ENCODE results near the gene LCE4A. TPM values are rescaled to one million over a fixed set of nuclear protein-coding genes. Genes with fewer than 3 reads are reported as not detected.
"Not testable (repeated sequence)": the region's sequence is repeated elsewhere in the genome, so short reads cannot be mapped to it uniquely, and the experiment has no call there.

The LCE4A gene
- polyA plus RNA-seq (2013), result not detected

DNA sequence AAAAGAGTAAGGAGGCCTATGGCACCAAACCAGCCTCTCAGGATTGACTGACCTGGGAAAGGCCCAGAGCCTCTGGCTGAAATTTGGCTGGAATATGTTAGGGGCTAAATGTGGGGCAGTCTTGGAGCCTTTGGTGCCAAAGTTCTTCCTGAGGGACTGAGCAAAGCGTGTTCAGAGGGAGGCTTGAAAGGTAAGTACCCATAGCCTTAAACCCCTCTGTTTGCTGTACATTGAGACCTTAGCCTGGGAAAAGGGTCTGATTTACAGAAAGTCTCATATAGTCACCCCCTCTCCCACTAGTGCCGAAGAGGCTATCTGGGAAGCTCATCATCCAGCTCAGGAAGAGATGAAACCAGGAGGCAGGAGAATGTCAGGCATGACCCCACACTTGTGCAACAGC lies at the start of gene LCE4A:
TSS of gene LCE4A (plus strand) at position 301 of the 400 bp plus-strand sequence. CDS start 916 bp downstream, outside the sequence.
- Histone ChIP-seq H3K4me1 (ENCODE audit: control extremely low read depth in 1 of 4, control insufficient read depth in 4 of 4, insufficient read depth in 4 of 4, low read length in 3 of 4) (no peaks in the 10 kb centered on the region), H3K4me3 (ENCODE audit: control insufficient read depth in 1 of 7, extremely low read depth in 1 of 7, insufficient read depth in 4 of 7, low read depth in 2 of 7, low read length in 6 of 7) (no peak within 1 kb of the TSS), H3K9me3 (ENCODE audit: control extremely low read depth in 1 of 5, control insufficient read depth in 4 of 5, insufficient read depth in 2 of 5, low read depth in 1 of 5, low read length in 4 of 5) (no peaks in the 10 kb centered on the region), H3K27me3 (replicated peaks in 2 of 5; ENCODE audit: control insufficient read depth in 4 of 5, insufficient read depth in 5 of 5, low read length in 4 of 5) (peaks cover 0 to 2% (median 2%) of the 10 kb centered on the region in 5 experiments), H3K27ac (ENCODE audit: insufficient read depth in 1 of 2, low read depth in 1 of 2, low read length in 2 of 2, poor library complexity in 1 of 2, severe bottlenecking in 2 of 2) (no peak within 1 kb of the TSS), H3K36me3 (ENCODE audit: control insufficient read depth in 4 of 4, insufficient read depth in 4 of 4, low read length in 3 of 4) (no peaks in the 10 kb centered on the region)
- no peak for DNase-seq
- CTCF ChIA-PET, result no interaction called here
- 100% methylated on average over 1 of the region's 2 CpGs for WGBS (ENCODE audit: insufficient coverage)
- POLR2A ChIA-PET, result no interaction called here

GRCh38 chr1:152658649-152659048 lies 49.3 kb upstream of the LCE4A start:
- CTCF ChIA-PET, result no interaction called here

DNA sequence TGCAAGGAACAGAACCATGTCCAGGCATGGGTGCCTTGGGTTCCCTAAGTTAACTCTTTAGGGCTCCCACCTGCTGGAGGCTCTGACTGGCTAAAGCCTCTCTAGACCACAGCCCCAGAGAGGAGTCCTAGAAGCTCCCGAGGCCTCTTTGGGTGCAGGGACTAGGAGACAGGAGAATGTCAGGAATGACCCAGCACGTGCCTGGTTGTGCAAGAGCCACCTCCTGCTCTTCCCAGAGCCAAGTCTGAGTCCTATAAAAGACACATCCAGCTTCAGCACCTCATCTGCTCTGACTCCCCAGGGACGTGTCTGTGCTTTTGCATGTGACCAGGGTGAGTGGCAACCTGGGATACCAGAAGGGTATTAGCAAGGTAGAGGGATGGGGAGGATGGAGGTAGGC lies 44.9 kb upstream of the LCE4A start, which contains the start of gene LCE2D:
TSS of gene LCE2D (plus strand) at position 283 of the 400 bp plus-strand sequence. CDS start 726 bp downstream, outside the sequence.
- no peaks in the 10 kb centered on the region for H3K4me1 ChIP-seq (ENCODE audit: control extremely low read depth in 1 of 4, control insufficient read depth in 4 of 4, insufficient read depth in 4 of 4, low read length in 3 of 4)
- H3K27me3 ChIP-seq (replicated peaks in 2 of 5; ENCODE audit: control insufficient read depth in 4 of 5, insufficient read depth in 5 of 5, low read length in 4 of 5), result peaks cover 0 to 12% (median 4%) of the 10 kb centered on the region in 5 experiments
- POLR2A ChIA-PET, result no interaction called here
- no peaks in the 10 kb centered on the region for H3K9me3 ChIP-seq (ENCODE audit: control extremely low read depth in 1 of 5, control insufficient read depth in 4 of 5, insufficient read depth in 2 of 5, low read depth in 1 of 5, low read length in 4 of 5)
- no peaks in the 10 kb centered on the region for H3K36me3 ChIP-seq (ENCODE audit: control insufficient read depth in 4 of 4, insufficient read depth in 4 of 4, low read length in 3 of 4)
- no peak within 1 kb of the TSS for H3K27ac ChIP-seq (ENCODE audit: insufficient read depth in 1 of 2, low read depth in 1 of 2, low read length in 2 of 2, poor library complexity in 1 of 2, severe bottlenecking in 2 of 2)
- no peak for DNase-seq
- 81% methylated on average over 2 of the region's 3 CpGs for WGBS (ENCODE audit: insufficient coverage)
- no peak within 1 kb of the TSS for H3K4me3 ChIP-seq (ENCODE audit: control insufficient read depth in 1 of 7, extremely low read depth in 1 of 7, insufficient read depth in 4 of 7, low read depth in 2 of 7, low read length in 6 of 7)
- CTCF ChIA-PET, result no interaction called here

More at GRCh38 chr1:152658649-152659048, 49.3 kb upstream of the LCE4A start:
- POLR2A ChIA-PET, result no interaction called here
- no peak for DNase-seq
- H3K27ac ChIP-seq (ENCODE audit: insufficient read depth in 1 of 2, low read depth in 1 of 2, low read length in 2 of 2, poor library complexity in 1 of 2, severe bottlenecking in 2 of 2), result no peak overlapping the region
- no peaks in the 10 kb centered on the region for H3K4me1 ChIP-seq (ENCODE audit: control extremely low read depth in 1 of 4, control insufficient read depth in 4 of 4, insufficient read depth in 4 of 4, low read length in 3 of 4)
- H3K9me3 ChIP-seq (ENCODE audit: control extremely low read depth in 1 of 5, control insufficient read depth in 4 of 5, insufficient read depth in 2 of 5, low read depth in 1 of 5, low read length in 4 of 5), result no peaks in the 10 kb centered on the region
- 100% methylated on average over 2 of the region's 3 CpGs for WGBS (ENCODE audit: insufficient coverage)
- peaks cover 0 to 9% (median 4%) of the 10 kb centered on the region in 5 experiments for H3K27me3 ChIP-seq (replicated peaks in 2 of 5; ENCODE audit: control insufficient read depth in 4 of 5, insufficient read depth in 5 of 5, low read length in 4 of 5)
- no peaks in the 10 kb centered on the region for H3K36me3 ChIP-seq (ENCODE audit: control insufficient read depth in 4 of 4, insufficient read depth in 4 of 4, low read length in 3 of 4)
- no peak overlapping the region for H3K4me3 ChIP-seq (ENCODE audit: control insufficient read depth in 1 of 7, extremely low read depth in 1 of 7, insufficient read depth in 4 of 7, low read depth in 2 of 7, low read length in 6 of 7)

GRCh38 chr1:152666171-152666570 lies 41.8 kb upstream of the LCE4A start:
- CTCF ChIA-PET; H3K9me3 ChIP-seq (ENCODE audit: control extremely low read depth in 1 of 5, control insufficient read depth in 4 of 5, insufficient read depth in 2 of 5, low read depth in 1 of 5, low read length in 4 of 5); DNase-seq; H3K36me3 ChIP-seq (ENCODE audit: control insufficient read depth in 4 of 4, insufficient read depth in 4 of 4, low read length in 3 of 4); H3K27ac ChIP-seq (ENCODE audit: insufficient read depth in 1 of 2, low read depth in 1 of 2, low read length in 2 of 2, poor library complexity in 1 of 2, severe bottlenecking in 2 of 2); H3K4me3 ChIP-seq (ENCODE audit: control insufficient read depth in 1 of 7, extremely low read depth in 1 of 7, insufficient read depth in 4 of 7, low read depth in 2 of 7, low read length in 6 of 7); POLR2A ChIA-PET; H3K4me1 ChIP-seq (ENCODE audit: control extremely low read depth in 1 of 4, control insufficient read depth in 4 of 4, insufficient read depth in 4 of 4, low read length in 3 of 4): not testable (repeated sequence)
- peaks cover 0 to 12% (median 5%) of the 10 kb centered on the region in 5 experiments for H3K27me3 ChIP-seq (replicated peaks in 2 of 5; ENCODE audit: control insufficient read depth in 4 of 5, insufficient read depth in 5 of 5, low read length in 4 of 5)
- WGBS (ENCODE audit: insufficient coverage), result no CpG with 5 or more reads among the region's 1 CpG

GRCh38 chr1:152667648-152668047 lies 40.3 kb upstream of the LCE4A start:
- no peaks in the 10 kb centered on the region for H3K4me1 ChIP-seq (ENCODE audit: control extremely low read depth in 1 of 4, control insufficient read depth in 4 of 4, insufficient read depth in 4 of 4, low read length in 3 of 4)
- no peak overlapping the region for H3K27ac ChIP-seq (ENCODE audit: insufficient read depth in 1 of 2, low read depth in 1 of 2, low read length in 2 of 2, poor library complexity in 1 of 2, severe bottlenecking in 2 of 2)
- ChIA-PET POLR2A (no interaction called here), CTCF (interaction anchor here (1.4 kb wide), 1 partner anchor 13 kb away, joined by 3 read pairs; no protein-coding TSS in a partner anchor)
- no peak overlapping the region for H3K4me3 ChIP-seq (ENCODE audit: control insufficient read depth in 1 of 7, extremely low read depth in 1 of 7, insufficient read depth in 4 of 7, low read depth in 2 of 7, low read length in 6 of 7)
- peaks cover 0 to 12% (median 7%) of the 10 kb centered on the region in 5 experiments for H3K27me3 ChIP-seq (replicated peaks in 2 of 5; ENCODE audit: control insufficient read depth in 4 of 5, insufficient read depth in 5 of 5, low read length in 4 of 5)
- H3K9me3 ChIP-seq (ENCODE audit: control extremely low read depth in 1 of 5, control insufficient read depth in 4 of 5, insufficient read depth in 2 of 5, low read depth in 1 of 5, low read length in 4 of 5), result no peaks in the 10 kb centered on the region
- 81% methylated on average over 5 of the region's 5 CpGs for WGBS (ENCODE audit: insufficient coverage)
- no peak for DNase-seq
- H3K36me3 ChIP-seq (ENCODE audit: control insufficient read depth in 4 of 4, insufficient read depth in 4 of 4, low read length in 3 of 4), result no peaks in the 10 kb centered on the region

DNA sequence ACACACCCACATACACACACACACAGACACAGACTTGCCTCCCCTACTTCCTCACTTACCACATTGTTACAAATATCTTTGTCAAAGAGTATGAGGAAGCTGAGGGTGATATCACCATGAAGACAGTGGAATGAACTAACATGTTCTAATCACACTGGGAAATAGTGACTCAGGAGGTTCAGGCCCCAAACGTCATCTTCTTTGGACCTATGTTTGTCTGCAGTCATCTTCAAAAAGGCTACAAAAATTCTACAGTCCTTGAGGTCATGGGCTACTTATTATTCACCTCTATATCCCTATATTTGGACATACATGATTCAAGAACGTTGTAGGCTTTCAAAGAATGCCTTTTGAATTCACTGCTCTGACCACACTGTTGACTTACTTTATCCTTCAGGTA lies 34.9 kb upstream of the LCE4A start:
- POLR2A ChIA-PET, result no interaction called here

GRCh38 chr1:152674983-152675382 lies 33.0 kb upstream of the LCE4A start, which contains the start of gene LCE2C:
Gene LCE2C (plus strand): TSS chr1:152675279. CDS start chr1:152676016, 737 bp downstream.
- H3K36me3 ChIP-seq (ENCODE audit: control insufficient read depth in 4 of 4, insufficient read depth in 4 of 4, low read length in 3 of 4); H3K27ac ChIP-seq (ENCODE audit: insufficient read depth in 1 of 2, low read depth in 1 of 2, low read length in 2 of 2, poor library complexity in 1 of 2, severe bottlenecking in 2 of 2); H3K9me3 ChIP-seq (ENCODE audit: control extremely low read depth in 1 of 5, control insufficient read depth in 4 of 5, insufficient read depth in 2 of 5, low read depth in 1 of 5, low read length in 4 of 5); H3K4me3 ChIP-seq (ENCODE audit: control insufficient read depth in 1 of 7, extremely low read depth in 1 of 7, insufficient read depth in 4 of 7, low read depth in 2 of 7, low read length in 6 of 7); POLR2A ChIA-PET; CTCF ChIA-PET; H3K4me1 ChIP-seq (ENCODE audit: control extremely low read depth in 1 of 4, control insufficient read depth in 4 of 4, insufficient read depth in 4 of 4, low read length in 3 of 4); DNase-seq: not testable (repeated sequence)
- WGBS (ENCODE audit: insufficient coverage), result 100% methylated on average over 1 of the region's 3 CpGs
- H3K27me3 ChIP-seq (replicated peaks in 2 of 5; ENCODE audit: control insufficient read depth in 4 of 5, insufficient read depth in 5 of 5, low read length in 4 of 5), result peaks cover 0 to 20% (median 5%) of the 10 kb centered on the region in 5 experiments

More for the DNA sequence above, 34.9 kb upstream of the LCE4A start:
- H3K27ac ChIP-seq (ENCODE audit: insufficient read depth in 1 of 2, low read depth in 1 of 2, low read length in 2 of 2, poor library complexity in 1 of 2, severe bottlenecking in 2 of 2), result no peak overlapping the region
- H3K36me3 ChIP-seq (ENCODE audit: control insufficient read depth in 4 of 4, insufficient read depth in 4 of 4, low read length in 3 of 4), result no peaks in the 10 kb centered on the region
- CTCF ChIA-PET, result interaction anchor here (0.6 kb wide), 1 partner anchor 805 kb away, joined by 4 read pairs; no protein-coding TSS in a partner anchor
- DNase-seq, result no peak
- 70% methylated on average over 2 of the region's 2 CpGs for WGBS (ENCODE audit: insufficient coverage)
- H3K4me3 ChIP-seq (ENCODE audit: control insufficient read depth in 1 of 7, extremely low read depth in 1 of 7, insufficient read depth in 4 of 7, low read depth in 2 of 7, low read length in 6 of 7), result no peak overlapping the region
- no peaks in the 10 kb centered on the region for H3K4me1 ChIP-seq (ENCODE audit: control extremely low read depth in 1 of 4, control insufficient read depth in 4 of 4, insufficient read depth in 4 of 4, low read length in 3 of 4)
- H3K9me3 ChIP-seq (ENCODE audit: control extremely low read depth in 1 of 5, control insufficient read depth in 4 of 5, insufficient read depth in 2 of 5, low read depth in 1 of 5, low read length in 4 of 5), result no peaks in the 10 kb centered on the region
- H3K27me3 ChIP-seq (replicated peaks in 2 of 5; ENCODE audit: control insufficient read depth in 4 of 5, insufficient read depth in 5 of 5, low read length in 4 of 5), result peaks cover 0 to 7% (median 7%) of the 10 kb centered on the region in 5 experiments

Data from common myeloid progenitor, CD34-positive (primary cell).